GM18951 (cell line): ENCODE measurements around the gene ZBTB14.

Source experiments
- POLR2A ChIP-seq: IDR thresholded peaks from 4 replicates; pipeline ENCODE4 v1.6.1; 2011; ENCODE audit warnings: mild to moderate bottlenecking; ENCODE audit not compliant: insufficient read length, insufficient read depth; ENCODE audit errors: extremely low read depth
- in situ Hi-C: fragments of 300-500 bp; cut with MboI; formaldehyde crosslinking; loops from one replicate; pipeline ENCODE4 v1.12.0; 2022; ENCODE audit warnings: low sequenced_read_pairs, mixed read lengths, inconsistent platforms; ENCODE audit not compliant: unreplicated experiment

Gene ZBTB14

GRCh38 chr18:5300476-5301010, 5.0 kb upstream of the ZBTB14 start:
- TF ChIP-seq POLR2A: no peak
- in situ Hi-C loops: no loop called here

GRCh38 chr18:5298156-5298852, 2.8 kb upstream of the ZBTB14 start:
- in situ Hi-C loops: loop anchor here (10.0 kb wide), 1 partner anchor 64 kb away; no protein-coding TSS in a partner anchor

GRCh38 chr18:5297597-5297996, 2.1 kb upstream of the ZBTB14 start:
- TF ChIP-seq POLR2A: no peak
- in situ Hi-C loops: loop anchor here (10.0 kb wide), 1 partner anchor 63 kb away; no protein-coding TSS in a partner anchor

More at GRCh38 chr18:5298156-5298852, 2.8 kb upstream of the ZBTB14 start:
- TF ChIP-seq POLR2A: no peak

- no peak for TF ChIP-seq POLR2A
- in situ Hi-C loops: loop anchor here (10.0 kb wide), 1 partner anchor 62 kb away; no protein-coding TSS in a partner anchor
Measured at GRCh38 chr18:5296706-5297320, 1.3 kb upstream of the ZBTB14 start.

GRCh38 chr18:5295981-5296705, 617 bp upstream of the ZBTB14 start:
- peak; percentile 80 for TF ChIP-seq POLR2A
- in situ Hi-C loops: loop anchor here (10.0 kb wide), 1 partner anchor 61 kb away; no protein-coding TSS in a partner anchor

- peak; percentile 12 for TF ChIP-seq POLR2A
- in situ Hi-C loops: loop anchor here (10.0 kb wide), 1 partner anchor 60 kb away; no protein-coding TSS in a partner anchor
Measured at GRCh38 chr18:5294457-5295230, 882 bp downstream of the ZBTB14 start.

GRCh38 chr18:5294113-5294456, 1.4 kb downstream of the ZBTB14 start:
- no peak for TF ChIP-seq POLR2A
- in situ Hi-C loops: loop anchor here (10.0 kb wide), 1 partner anchor 59 kb away; no protein-coding TSS in a partner anchor

GRCh38 chr18:5288517-5288935, 7.0 kb downstream of the ZBTB14 start:
- in situ Hi-C loops: no loop called here
- no peak for TF ChIP-seq POLR2A

- in situ Hi-C loops: no loop called here
- no peak for TF ChIP-seq POLR2A
Measured at GRCh38 chr18:5287854-5288253, 7.7 kb downstream of the ZBTB14 start.

GRCh38 chr18:5286525-5286924, 9.0 kb downstream of the ZBTB14 start:
- no peak for TF ChIP-seq POLR2A
- in situ Hi-C loops: no loop called here

- in situ Hi-C loops: no loop called here
- TF ChIP-seq POLR2A: no peak
Measured at GRCh38 chr18:5285326-5285725, 10.2 kb downstream of the ZBTB14 start.

GRCh38 chr18:5284808-5285207, 10.7 kb downstream of the ZBTB14 start:
- TF ChIP-seq POLR2A: no peak
- in situ Hi-C loops: no loop called here

- in situ Hi-C loops: no loop called here
- TF ChIP-seq POLR2A: no peak
Measured at GRCh38 chr18:5282770-5283169, 12.8 kb downstream of the ZBTB14 start.

GRCh38 chr18:5276947-5277346, 18.6 kb downstream of the ZBTB14 start:
- in situ Hi-C loops: no loop called here
- TF ChIP-seq POLR2A: no peak
